Breast epithelium (tissue), 4 donors: Measurements from ENCODE around the gene LBHD2. TPM values are rescaled to one million over a fixed set of nuclear protein-coding genes. Genes with fewer than 3 reads are reported as not detected.
"Not testable (repeated sequence)": the region's sequence is repeated elsewhere in the genome, so short reads cannot be mapped to it uniquely, and the experiment has no call there.

Source experiments
- DNase-seq, 2 donors: peaks; one replicate each; pipeline ENCODE4 v3.0.0-alpha.2; 2019; ENCODE audit warnings: low spot score in 2 of 2
- H3K27ac ChIP-seq, 2 donors: fragments of 200-600 bp; sonication (generic) in 1 of 2; one replicate each; pipeline ENCODE4 v1.5.1; 2016 to 2019; ENCODE audit warnings: mild to moderate bottlenecking in 1 of 2
- H3K27me3 ChIP-seq, 2 donors: fragments of 200-600 bp; sonication (generic) in 1 of 2; one replicate each; pipeline versions ENCODE4 v1.5.1 to v1.6.0; 2017 to 2019; ENCODE audit warnings: control low read depth in 1 of 2, mild to moderate bottlenecking in 1 of 2
- H3K36me3 ChIP-seq: fragments of 200-600 bp; one replicate; pipeline ENCODE4 v1.5.1; 2019
- H3K4me1 ChIP-seq, 2 donors: fragments of 200-600 bp; sonication (generic); one replicate each; pipeline ENCODE4 v1.5.1; 2016 to 2019; ENCODE audit warnings: control low read depth in 1 of 2
- H3K4me3 ChIP-seq, 3 donors: fragments of 200-600 bp; sonication (generic); 1 replicate in 2 of 3; 2 replicates in 1 of 3; pipeline ENCODE4 v1.5.1; 2016 to 2019; ENCODE audit warnings: mild to moderate bottlenecking in 3 of 3, moderate library complexity in 2 of 3
- H3K9me3 ChIP-seq, 2 donors: fragments of 200-600 bp; sonication (generic) in 1 of 2; one replicate each; pipeline ENCODE4 v1.5.1; 2016 to 2019; ENCODE audit warnings: control low read depth in 1 of 2
- POLR2A ChIP-seq: fragments of 450-650 bp; IDR thresholded peaks from one replicate; pipeline ENCODE4 v1.6.1; 2016; ENCODE audit warnings: antibody characterized with exemption, mild to moderate bottlenecking, moderate library complexity
- POLR2AphosphoS5 ChIP-seq, 3 donors: sonication (generic); formaldehyde crosslinking; IDR thresholded peaks; one replicate each; pipeline ENCODE4 v1.6.1; 2017; ENCODE audit warnings: antibody characterized with exemption in 3 of 3
- intact Hi-C: fragments of 100-400 bp; cut with DNase I; formaldehyde crosslinking; loops from one replicate; pipeline ENCODE4 v1.15.1; 2023; ENCODE audit warnings: low total_unique reads
- total RNA-seq, 3 donors: library from RNA; depleted of rRNA; stranded (reverse); fragments of >200 nt; gene quantifications; one replicate each; pipeline ENCODE4 v1.1.0, GENCODE V29; 2016
- TF ChIP-seq, protein P1 (sequence below), 3 donors: fragments of 450-650 bp; IDR thresholded peaks; one replicate each; pipeline ENCODE4 v1.5.1; 2016 to 2017; ENCODE audit warnings: antibody characterized with exemption in 3 of 3, mild to moderate bottlenecking in 3 of 3, moderate library complexity in 3 of 3

LBHD2 gene
- total RNA-seq, 3 donors from 2014 or later: not detected

- intact Hi-C loops: no loop called here
- peak overlapping the region in 1 of 2 donors; percentile 71 for H3K27ac ChIP-seq
Observed at GRCh38 chr14:103115845-103116572, 32.0 kb downstream of the LBHD2 start.

DNA sequence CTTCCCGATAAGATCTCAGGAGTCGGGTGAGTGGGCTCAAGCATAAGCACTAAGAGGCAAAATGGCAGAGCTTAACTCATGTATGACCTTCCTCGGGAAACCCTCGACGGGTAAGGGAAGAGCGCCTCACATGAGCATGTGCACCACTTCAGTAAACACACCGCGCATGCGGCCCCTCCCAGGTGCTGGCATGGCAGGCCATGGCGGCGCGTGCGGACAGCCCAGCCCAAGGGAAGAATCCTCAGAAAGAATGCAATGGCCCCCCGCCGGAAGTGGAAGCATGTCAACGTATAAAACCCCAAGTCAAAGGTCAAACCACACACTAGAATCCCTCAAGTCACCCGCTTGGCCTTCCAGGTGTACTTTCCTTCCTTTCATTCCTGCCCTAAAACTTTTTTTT lies 32.6 kb downstream of the LBHD2 start:
- no peak for DNase-seq
- H3K27me3 ChIP-seq: no peaks in the 10 kb centered on the region
- no peak overlapping the region for H3K4me3 ChIP-seq
- H3K4me1 ChIP-seq: peaks cover under 1 to 3% of the 10 kb centered on the region in 2 donors
- H3K27ac ChIP-seq: no peak overlapping the region
- TF ChIP-seq POLR2AphosphoS5 (IDR thresholded peaks at IDR 0.05) (no peak), POLR2A (no peak)
- TF ChIP-seq, protein P1, sequence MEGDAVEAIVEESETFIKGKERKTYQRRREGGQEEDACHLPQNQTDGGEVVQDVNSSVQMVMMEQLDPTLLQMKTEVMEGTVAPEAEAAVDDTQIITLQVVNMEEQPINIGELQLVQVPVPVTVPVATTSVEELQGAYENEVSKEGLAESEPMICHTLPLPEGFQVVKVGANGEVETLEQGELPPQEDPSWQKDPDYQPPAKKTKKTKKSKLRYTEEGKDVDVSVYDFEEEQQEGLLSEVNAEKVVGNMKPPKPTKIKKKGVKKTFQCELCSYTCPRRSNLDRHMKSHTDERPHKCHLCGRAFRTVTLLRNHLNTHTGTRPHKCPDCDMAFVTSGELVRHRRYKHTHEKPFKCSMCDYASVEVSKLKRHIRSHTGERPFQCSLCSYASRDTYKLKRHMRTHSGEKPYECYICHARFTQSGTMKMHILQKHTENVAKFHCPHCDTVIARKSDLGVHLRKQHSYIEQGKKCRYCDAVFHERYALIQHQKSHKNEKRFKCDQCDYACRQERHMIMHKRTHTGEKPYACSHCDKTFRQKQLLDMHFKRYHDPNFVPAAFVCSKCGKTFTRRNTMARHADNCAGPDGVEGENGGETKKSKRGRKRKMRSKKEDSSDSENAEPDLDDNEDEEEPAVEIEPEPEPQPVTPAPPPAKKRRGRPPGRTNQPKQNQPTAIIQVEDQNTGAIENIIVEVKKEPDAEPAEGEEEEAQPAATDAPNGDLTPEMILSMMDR (IDR thresholded peaks at IDR 0.05): no peak
- no peaks in the 10 kb centered on the region for H3K36me3 ChIP-seq
- intact Hi-C loops: no loop called here
- H3K9me3 ChIP-seq: no peaks in the 10 kb centered on the region

More at GRCh38 chr14:103115845-103116572, 32.0 kb downstream of the LBHD2 start:
- TF ChIP-seq, protein P1 (IDR thresholded peaks at IDR 0.05): no peak
- TF ChIP-seq POLR2A: no peak
- no peak for TF ChIP-seq POLR2AphosphoS5 (IDR thresholded peaks at IDR 0.05)
- Histone ChIP-seq H3K4me3 (no peak overlapping the region), H3K4me1 (peaks cover 7 to 9% of the 10 kb centered on the region in 2 donors), H3K36me3 (no peaks in the 10 kb centered on the region), H3K9me3 (no peaks in the 10 kb centered on the region), H3K27me3 (no peaks in the 10 kb centered on the region)
- DNase-seq: no peak

DNA sequence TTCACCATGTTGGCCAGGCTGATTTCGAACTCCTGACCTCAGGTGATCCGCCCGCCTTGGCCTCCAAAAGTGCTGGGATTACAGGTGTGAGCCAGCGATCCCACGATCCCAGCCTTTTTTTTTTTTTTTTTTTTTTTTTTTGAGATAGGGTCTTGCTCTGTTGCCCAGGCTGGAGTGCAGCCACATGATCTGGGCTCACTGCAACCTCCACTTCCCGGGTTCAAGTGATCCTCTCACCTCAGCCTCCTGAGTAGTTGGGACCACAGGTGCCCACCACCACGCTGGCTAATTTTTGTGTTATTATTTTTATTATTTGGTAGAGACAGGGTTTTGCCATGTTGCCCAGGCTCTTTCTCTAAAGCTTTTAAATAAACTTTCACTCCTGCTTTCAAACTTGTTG lies 33.5 kb downstream of the LBHD2 start:
- H3K4me1 ChIP-seq, H3K9me3 ChIP-seq, DNase-seq, H3K27me3 ChIP-seq, H3K4me3 ChIP-seq, intact Hi-C loops, H3K36me3 ChIP-seq, H3K27ac ChIP-seq: not testable (repeated sequence)

- no peak for DNase-seq
- TF ChIP-seq POLR2A (no peak), POLR2AphosphoS5 (IDR thresholded peaks at IDR 0.05) (peak in 2 of 3 donors; percentile 37 to 69)
- TF ChIP-seq, protein P1 (IDR thresholded peaks at IDR 0.05): no peak
- intact Hi-C loops: no loop called here
- Histone ChIP-seq H3K9me3 (no peaks in the 10 kb centered on the region), H3K36me3 (no peaks in the 10 kb centered on the region), H3K27ac (peak overlapping the region; percentile 22 to 85), H3K4me3 (no peak overlapping the region), H3K27me3 (no peaks in the 10 kb centered on the region), H3K4me1 (peaks cover 6 to 9% of the 10 kb centered on the region in 2 donors)
Observed at GRCh38 chr14:103118018-103118662, 34.1 kb downstream of the LBHD2 start.

DNA sequence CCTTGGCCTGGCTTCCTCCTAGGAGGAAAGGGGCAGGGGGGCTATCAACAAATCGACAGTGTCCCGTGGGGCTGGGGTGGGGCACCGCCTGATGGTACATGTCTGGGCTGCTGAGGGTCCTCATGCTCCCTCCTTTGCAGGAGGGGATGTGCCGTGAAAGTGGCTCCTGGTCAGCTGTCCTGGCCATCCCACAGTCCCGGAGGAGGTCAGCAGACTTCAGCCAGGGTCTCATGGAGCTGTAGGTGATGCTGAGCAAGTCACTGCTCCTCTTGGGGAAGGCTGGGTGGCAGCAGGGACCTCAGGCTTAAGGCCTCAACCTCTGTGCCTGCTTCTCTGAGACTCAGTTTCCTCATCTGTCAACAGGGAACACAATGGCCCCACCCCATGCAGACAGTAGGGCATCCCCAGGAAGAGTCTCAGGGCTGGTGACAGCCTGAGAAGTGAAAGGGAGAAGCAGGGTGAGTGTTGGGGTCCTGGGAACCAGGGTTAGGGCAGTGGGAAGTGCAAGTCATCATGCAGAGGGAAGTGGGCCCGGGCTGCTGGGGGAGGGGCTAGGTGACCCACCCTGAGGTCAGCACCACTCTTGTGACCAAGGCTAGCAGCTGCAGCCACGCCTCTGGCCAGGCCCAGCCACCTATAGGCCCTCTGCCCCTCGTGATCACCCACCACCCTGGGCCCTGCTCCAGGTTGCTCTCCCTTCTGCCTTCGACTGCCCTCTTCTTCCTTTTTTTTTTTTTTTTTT lies 34.8 kb downstream of the LBHD2 start:
- peaks cover 11 to 14% of the 10 kb centered on the region in 2 donors for H3K4me1 ChIP-seq
- no peaks in the 10 kb centered on the region for H3K27me3 ChIP-seq
- no peak for DNase-seq
- TF ChIP-seq POLR2A: no peak
- TF ChIP-seq POLR2AphosphoS5 (IDR thresholded peaks at IDR 0.05): no peak
- TF ChIP-seq, protein P1 (IDR thresholded peaks at IDR 0.05): no peak
- H3K36me3 ChIP-seq: no peaks in the 10 kb centered on the region
- H3K4me3 ChIP-seq: no peak overlapping the region
- intact Hi-C loops: no loop called here
- H3K27ac ChIP-seq: peak overlapping the region; percentile 22 to 85
- no peaks in the 10 kb centered on the region for H3K9me3 ChIP-seq

GRCh38 chr14:103119527-103119926 lies 35.5 kb downstream of the LBHD2 start:
- H3K4me3 ChIP-seq, H3K36me3 ChIP-seq, H3K27me3 ChIP-seq, DNase-seq, H3K9me3 ChIP-seq, intact Hi-C loops: not testable (repeated sequence)
- peak overlapping the region in 1 of 2 donors; percentile 48 for H3K27ac ChIP-seq
- H3K4me1 ChIP-seq: peaks cover 11 to 20% of the 10 kb centered on the region in 2 donors
